Esophagus (tissue), 2 donors: Measurements from ENCODE around the gene TCF19. TPM values are rescaled to one million over a fixed set of nuclear protein-coding genes. Genes with fewer than 3 reads are reported as not detected.

Experiments used
- H3K27ac ChIP-seq, 2 donors: one replicate each; pipeline ENCODE4 v1.5.1; 2013; ENCODE audit warnings: low read depth in 2 of 2, mild to moderate bottlenecking in 2 of 2, inconsistent platforms in 1 of 2, low read length in 1 of 2, moderate library complexity in 1 of 2
- H3K27me3 ChIP-seq, 2 donors: one replicate each; pipeline ENCODE4 v1.6.1; 2013; ENCODE audit warnings: low read length in 2 of 2, control low read depth in 1 of 2, mild to moderate bottlenecking in 1 of 2; ENCODE audit not compliant: insufficient read depth in 2 of 2, control insufficient read depth in 1 of 2
- H3K36me3 ChIP-seq, 2 donors: one replicate each; pipeline ENCODE4 v1.6.1; 2013; ENCODE audit warnings: low read length in 1 of 2; ENCODE audit not compliant: control insufficient read depth in 2 of 2, insufficient read depth in 2 of 2
- H3K4me1 ChIP-seq, 2 donors: one replicate each; pipeline ENCODE4 v1.6.1; 2013; ENCODE audit warnings: low read length in 1 of 2; ENCODE audit not compliant: control insufficient read depth in 2 of 2, insufficient read depth in 2 of 2
- H3K4me3 ChIP-seq, 2 donors: one replicate each; pipeline ENCODE4 v1.5.1; 2013; ENCODE audit warnings: low read length in 2 of 2, mild to moderate bottlenecking in 2 of 2, low read depth in 1 of 2, moderate library complexity in 1 of 2
- H3K9me3 ChIP-seq, 2 donors: one replicate each; pipeline ENCODE4 v1.6.1; 2013; ENCODE audit warnings: mild to moderate bottlenecking in 2 of 2, low read depth in 1 of 2, low read length in 1 of 2, moderate library complexity in 1 of 2; ENCODE audit not compliant: control insufficient read depth in 2 of 2, insufficient read depth in 1 of 2
- WGBS, 2 donors: extraction: QIAGEN DNeasy Blood & Tissue Kit; methylation state at CpG; one replicate each; pipeline ENCODE4 v1.1.7; 2013; 5-methylcytosine and 5-hydroxymethylcytosine counted together
- polyA plus RNA-seq, 2 donors: library from polyadenylated mRNA; stranded (reverse); fragments of 200-250 nt; gene quantifications; one replicate each; pipeline ENCODE4 v1.2.3, GENCODE V29; 2013
- donor health status: healthy with polysubstance abuse.
- donor health status: Bipolar disorder and iron deficiency.

Gene TCF19
- polyA plus RNA-seq, 2 donors = 10.3 to 11.0 TPM

DNA sequence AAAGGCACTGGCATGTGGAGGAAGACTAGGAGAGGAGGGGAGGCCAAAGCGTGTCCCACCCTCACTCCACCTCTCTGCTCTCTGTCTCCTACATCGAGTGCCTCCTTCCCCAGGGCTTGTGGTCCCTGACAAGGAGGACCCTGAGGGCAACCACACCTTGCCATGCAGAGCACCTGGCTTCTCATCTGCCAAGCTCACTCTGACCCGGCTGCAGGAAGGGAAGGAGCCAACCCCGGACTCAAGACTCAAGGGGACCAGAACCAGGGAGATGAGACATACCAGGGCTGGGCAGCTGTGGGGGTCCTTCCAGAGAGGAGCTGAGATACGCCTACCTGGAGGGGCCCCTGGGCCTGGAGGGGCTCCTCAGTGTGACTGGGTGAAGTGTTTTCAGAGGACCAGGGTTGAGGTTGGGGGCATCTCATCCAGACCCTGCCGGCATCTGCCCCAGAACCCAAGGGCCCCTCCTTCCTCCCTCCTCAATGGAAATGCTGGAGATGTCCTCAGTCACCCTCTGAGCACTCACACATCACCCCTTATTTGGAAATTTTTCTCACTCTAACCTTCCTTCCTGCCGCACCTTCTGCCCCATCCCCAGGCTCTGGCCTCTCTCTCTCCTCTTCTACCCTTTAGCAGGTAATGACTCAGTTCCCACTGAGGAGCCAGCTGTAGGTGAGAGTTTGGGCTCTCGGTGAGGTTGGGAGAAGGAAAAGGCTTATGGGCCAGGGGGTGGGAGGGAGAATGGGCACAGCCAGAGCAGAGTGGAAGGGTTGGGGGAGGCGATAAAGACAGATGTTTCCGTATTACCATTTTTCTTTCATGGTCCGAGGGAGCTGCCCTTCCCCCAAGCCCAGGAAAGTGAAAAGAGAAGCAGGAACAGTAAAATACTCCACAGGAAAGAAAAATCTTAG, 44.1 kb downstream of the TCF19 start:
- no peaks in the 10 kb centered on the region for H3K36me3 ChIP-seq
- no peak overlapping the region for H3K4me3 ChIP-seq
- peaks cover 4% of the 10 kb centered on the region in 2 donors for H3K4me1 ChIP-seq
- 37 to 38% methylated on average over 11 of the region's 11 CpGs for WGBS, 2 donors
- peaks cover 0 to 3% of the 10 kb centered on the region in 2 donors for H3K9me3 ChIP-seq
- no peaks in the 10 kb centered on the region for H3K27me3 ChIP-seq
- H3K27ac ChIP-seq = peak overlapping the region; percentile 66 to 72

DNA sequence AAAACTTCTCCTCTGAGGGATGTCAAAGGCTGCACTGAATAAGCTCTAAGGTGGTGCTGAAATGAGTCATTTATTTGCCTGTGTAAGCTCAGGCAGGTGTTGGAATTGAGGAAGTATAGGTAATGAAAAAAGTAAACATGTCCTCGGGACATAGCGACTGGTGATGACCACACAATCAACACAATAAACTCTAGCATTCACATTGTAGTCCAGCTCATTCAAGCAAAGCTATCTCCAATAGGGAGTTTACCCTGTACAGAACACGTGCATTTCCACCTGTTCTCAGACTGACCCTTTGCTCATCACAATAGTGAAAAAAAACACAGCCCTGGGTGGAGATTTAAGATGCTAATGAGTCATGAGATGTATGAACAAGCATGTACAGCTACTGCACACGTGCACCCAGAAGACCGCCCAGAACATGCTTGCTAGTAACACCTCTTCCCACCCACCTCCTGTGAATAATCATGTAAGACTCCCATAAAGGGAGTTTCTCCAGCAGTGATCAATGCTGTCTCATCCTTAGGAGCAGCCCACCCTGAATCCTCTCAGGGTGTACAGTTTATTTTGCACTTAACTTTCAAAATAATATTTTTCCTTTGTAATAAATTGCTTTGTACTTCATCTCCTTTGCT, 45.1 kb downstream of the TCF19 start:
- Histone ChIP-seq H3K4me3 (peak overlapping the region in 1 of 2 donors; percentile 29), H3K27me3 (no peaks in the 10 kb centered on the region), H3K27ac (peak overlapping the region; percentile 44 to 82), H3K36me3 (no peaks in the 10 kb centered on the region), H3K9me3 (peaks cover 0 to 3% of the 10 kb centered on the region in 2 donors), H3K4me1 (peaks cover 4% of the 10 kb centered on the region in 2 donors)
- 12 to 19% methylated on average over 5 of the region's 5 CpGs for WGBS, 2 donors

DNA sequence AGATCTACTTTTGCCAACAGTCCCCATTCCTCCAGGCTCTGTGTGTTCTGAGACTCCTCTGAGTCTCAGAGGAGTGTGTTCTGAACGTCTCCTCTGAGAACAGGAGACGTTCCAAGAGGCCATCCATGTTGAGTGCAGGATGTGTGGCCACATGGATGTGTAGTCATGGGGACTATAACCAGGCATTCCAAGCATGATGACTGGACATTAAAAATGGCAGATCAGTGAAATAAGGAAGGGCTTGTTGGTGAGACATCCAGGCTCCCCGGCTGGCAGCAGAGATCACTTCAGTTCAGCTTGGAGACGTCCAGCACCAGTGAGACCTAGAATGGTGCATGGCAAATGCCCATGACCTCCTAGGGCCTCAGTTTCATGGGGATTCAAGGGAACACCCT, 46.4 kb downstream of the TCF19 start:
- H3K4me3 ChIP-seq = no peak overlapping the region
- WGBS, 2 donors = 80 to 87% methylated on average over 4 of the region's 4 CpGs

DNA sequence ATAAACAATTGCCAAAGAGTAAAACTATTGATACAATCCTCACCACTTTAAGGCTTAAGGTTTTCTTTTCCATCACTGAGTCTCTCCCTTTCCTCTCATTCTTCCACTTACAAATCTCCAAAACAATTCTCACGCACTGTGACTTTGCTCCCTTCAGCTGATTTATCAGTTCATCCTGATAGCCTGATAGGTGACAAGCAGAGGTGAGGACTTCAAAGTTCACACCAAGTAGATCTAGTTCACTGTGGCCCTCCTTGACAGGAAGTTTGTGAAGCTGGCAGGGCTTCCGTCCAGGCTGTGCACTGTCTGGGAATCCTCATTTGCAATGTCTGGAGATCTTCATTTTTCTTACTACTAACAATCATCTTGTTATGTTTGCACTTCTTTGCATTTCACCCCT, 47.2 kb downstream of the TCF19 start:
- Histone ChIP-seq H3K36me3 (no peaks in the 10 kb centered on the region), H3K4me3 (no peak overlapping the region), H3K4me1 (peaks cover 4% of the 10 kb centered on the region in 2 donors), H3K27ac (no peak overlapping the region), H3K9me3 (peaks cover 0 to 3% of the 10 kb centered on the region in 2 donors), H3K27me3 (no peaks in the 10 kb centered on the region)
- 59 to 88% methylated on average over 2 of the region's 2 CpGs for WGBS, 2 donors

More for the DNA sequence above, 46.4 kb downstream of the TCF19 start:
- Histone ChIP-seq H3K27ac (no peak overlapping the region), H3K36me3 (no peaks in the 10 kb centered on the region), H3K4me1 (peaks cover 4% of the 10 kb centered on the region in 2 donors), H3K27me3 (no peaks in the 10 kb centered on the region), H3K9me3 (peaks cover 0 to 3% of the 10 kb centered on the region in 2 donors)

DNA sequence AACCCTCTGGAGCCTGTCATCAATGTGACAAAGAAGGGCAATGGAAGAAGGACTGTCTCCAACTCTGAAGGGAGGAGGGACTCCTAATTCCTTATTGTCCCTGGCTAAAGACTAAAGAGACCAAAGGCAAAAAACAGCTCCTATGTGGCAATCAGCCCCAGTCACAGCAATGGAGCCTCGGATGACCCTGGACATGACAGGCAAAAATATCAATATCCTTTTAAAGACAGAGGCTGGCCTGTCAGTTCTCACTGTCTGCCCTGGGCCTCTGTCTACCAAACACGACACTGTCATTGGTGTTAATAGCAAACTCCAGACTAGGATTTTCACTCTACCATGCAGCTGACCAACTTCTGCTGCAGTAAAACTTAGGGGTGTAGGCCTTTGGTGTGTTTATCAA, 50.1 kb downstream of the TCF19 start:
- H3K27me3 ChIP-seq = no peaks in the 10 kb centered on the region
- no peaks in the 10 kb centered on the region for H3K9me3 ChIP-seq
- H3K36me3 ChIP-seq = no peaks in the 10 kb centered on the region
- H3K27ac ChIP-seq = no peak overlapping the region
- WGBS, 2 donors = 59 to 60% methylated on average over 2 of the region's 2 CpGs
- no peaks in the 10 kb centered on the region for H3K4me1 ChIP-seq
- no peak overlapping the region for H3K4me3 ChIP-seq

DNA sequence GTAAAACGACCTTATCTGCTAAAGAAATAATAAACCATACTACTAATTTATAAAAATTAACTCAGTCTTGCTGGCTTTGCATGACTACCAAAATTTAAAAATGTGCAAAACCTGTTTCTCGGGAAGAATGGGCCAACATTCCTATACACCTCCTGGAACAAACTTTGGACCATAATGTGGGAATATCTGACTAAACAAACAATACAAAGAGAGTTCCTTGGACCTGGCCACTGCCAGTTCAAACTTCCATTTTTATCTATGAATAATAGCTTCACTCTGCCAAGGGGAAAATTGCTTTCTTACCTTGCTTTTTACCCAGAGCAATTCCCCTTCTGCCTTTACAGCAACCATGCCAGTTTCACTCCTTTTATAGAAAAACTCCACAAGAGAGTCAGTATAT, 50.7 kb downstream of the TCF19 start:
- H3K4me3 ChIP-seq = no peak overlapping the region
- no peak overlapping the region for H3K27ac ChIP-seq
- H3K36me3 ChIP-seq = no peaks in the 10 kb centered on the region
- no peaks in the 10 kb centered on the region for H3K4me1 ChIP-seq
- H3K27me3 ChIP-seq = no peaks in the 10 kb centered on the region
- H3K9me3 ChIP-seq = no peaks in the 10 kb centered on the region
- WGBS, 2 donors = 39 to 45% methylated on average over 2 of the region's 2 CpGs

DNA sequence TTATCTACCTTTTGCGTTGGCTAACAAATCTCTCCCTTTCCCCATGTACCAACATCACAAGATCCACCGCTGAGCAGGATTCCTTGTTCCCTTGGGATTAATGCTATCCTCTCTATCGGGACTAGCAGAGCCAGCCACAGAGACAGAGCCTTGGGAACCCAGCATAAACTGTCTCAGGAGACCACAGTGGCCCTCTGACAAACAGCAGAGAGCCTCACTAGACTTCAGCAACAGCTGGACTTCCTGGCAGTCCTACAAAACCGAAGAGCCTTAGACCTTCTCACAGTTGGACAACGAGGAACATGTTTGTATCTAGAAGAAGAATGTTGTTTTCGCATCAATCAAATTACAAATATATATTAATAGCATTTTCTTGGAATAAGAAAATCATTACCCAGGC, 51.7 kb downstream of the TCF19 start:
- Histone ChIP-seq H3K27me3 (no peaks in the 10 kb centered on the region), H3K36me3 (no peaks in the 10 kb centered on the region), H3K9me3 (no peaks in the 10 kb centered on the region), H3K4me1 (no peaks in the 10 kb centered on the region), H3K4me3 (no peak overlapping the region), H3K27ac (no peak overlapping the region)
- WGBS, 2 donors = 51% methylated on average over 6 of the region's 6 CpGs

DNA sequence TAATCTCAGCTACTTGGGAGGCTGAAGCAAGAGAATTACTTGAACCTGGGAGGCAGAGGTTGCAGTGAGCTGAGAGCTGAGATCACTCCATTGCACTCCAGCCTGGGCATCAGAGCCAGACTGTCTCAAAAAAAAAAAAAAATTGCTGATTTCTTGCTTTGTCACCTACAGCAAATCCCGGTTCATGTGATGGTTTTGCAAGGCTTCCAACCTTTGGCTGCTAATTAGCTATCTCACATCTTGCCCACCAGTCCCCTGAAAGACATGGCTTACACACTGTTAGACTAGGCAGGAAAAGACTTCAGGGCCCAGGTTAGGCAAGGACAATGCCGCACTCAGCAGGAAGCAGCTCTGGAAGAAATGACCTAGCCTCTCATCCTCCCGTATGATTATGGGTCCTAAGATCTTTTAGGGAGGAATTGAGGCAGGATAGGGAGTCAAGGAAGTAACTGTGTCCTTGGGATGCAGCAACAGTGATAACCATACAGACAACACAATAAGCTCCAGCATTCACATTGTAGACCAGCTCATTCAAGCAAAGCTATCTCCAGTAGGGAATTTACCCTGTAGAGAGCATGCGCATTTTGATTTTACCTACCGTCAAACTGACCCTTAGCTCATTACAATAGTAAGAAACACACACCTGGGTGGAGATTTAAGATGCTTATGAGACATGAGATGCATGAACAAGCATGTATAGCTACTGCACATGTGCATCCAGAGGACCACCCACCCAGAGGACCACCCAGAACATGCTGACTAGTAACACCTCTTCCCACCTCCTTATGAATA, 52.5 kb downstream of the TCF19 start:
- Histone ChIP-seq H3K36me3 (no peaks in the 10 kb centered on the region), H3K4me1 (no peaks in the 10 kb centered on the region), H3K27ac (no peak overlapping the region), H3K9me3 (no peaks in the 10 kb centered on the region), H3K4me3 (no peak overlapping the region), H3K27me3 (no peaks in the 10 kb centered on the region)
- WGBS, 2 donors = 84 to 85% methylated on average over 5 of the region's 5 CpGs
